ENCODE measurements around the gene RAET1E. TPM values are rescaled to one million over a fixed set of nuclear protein-coding genes. Genes with fewer than 3 reads are reported as not detected.

The RAET1E gene
- total and polyA plus RNA-seq, 2 experiments from 2014 or later = 8.1 to 10.4 TPM

- WGBS, 2 experiments (ENCODE audit: low coverage in 1 of 2, low lambda C conversion rate in 2 of 2, missing lambda C conversion rate in 2 of 2) = 3 to 4% methylated on average over 1 of the region's 1 CpG
- H3K79me2 ChIP-seq (ENCODE audit: insufficient read depth) = no peaks in the 10 kb centered on the region
- in situ Hi-C loops (cut with MboI) = no loop called here
- peak; percentile 85 for DNase-seq
- no peaks in the 10 kb centered on the region for H4K20me1 ChIP-seq (ENCODE audit: insufficient read depth)
- H3K4me1 ChIP-seq (ENCODE audit: insufficient read depth) = peaks cover 64% of the 10 kb centered on the region
- no peak overlapping the region for H2AFZ ChIP-seq
- no peaks in the 10 kb centered on the region for H3K27me3 ChIP-seq (replicated peaks; ENCODE audit: insufficient read depth)
- no peaks in the 10 kb centered on the region for H3K36me3 ChIP-seq (ENCODE audit: low read depth)
- no peak overlapping the region for H3K4me3 ChIP-seq
- H3K27ac ChIP-seq = peak overlapping the region; percentile 75
- no peaks in the 10 kb centered on the region for H3K9me2 ChIP-seq (ENCODE audit: insufficient read depth)
- peak overlapping the region; percentile 36 for H3K9ac ChIP-seq
- H3K4me2 ChIP-seq (ENCODE audit: unreplicated experiment) = peak overlapping the region; percentile 61
- TF ChIP-seq EZH2 (IDR thresholded peaks at IDR 0.05; ENCODE audit: insufficient read depth, poor library complexity, severe bottlenecking) (no peak), EZH2phosphoT487 (IDR thresholded peaks at IDR 0.05; ENCODE audit: insufficient read depth, low read depth) (no peak)
- H3F3A ChIP-seq (ENCODE audit: insufficient read depth) = peaks cover 46% of the 10 kb centered on the region
- H3K9me3 ChIP-seq (ENCODE audit: low read depth) = no peaks in the 10 kb centered on the region
These were observed 9.3 kb downstream of the RAET1E start for GRCh38 chr6:149888659-149889058.

GRCh38 chr6:149888093-149888492, 9.8 kb downstream of the RAET1E start:
- Histone ChIP-seq H3K79me2 (ENCODE audit: insufficient read depth) (no peaks in the 10 kb centered on the region), H3K4me3 (no peak overlapping the region), H3K36me3 (ENCODE audit: low read depth) (no peaks in the 10 kb centered on the region), H3K27me3 (replicated peaks; ENCODE audit: insufficient read depth) (no peaks in the 10 kb centered on the region), H4K20me1 (ENCODE audit: insufficient read depth) (no peaks in the 10 kb centered on the region), H2AFZ (no peak overlapping the region), H3K4me2 (ENCODE audit: unreplicated experiment) (peak overlapping the region; percentile 61), H3K9me3 (ENCODE audit: low read depth) (no peaks in the 10 kb centered on the region), H3K4me1 (ENCODE audit: insufficient read depth) (peaks cover 64% of the 10 kb centered on the region), H3K9me2 (ENCODE audit: insufficient read depth) (no peaks in the 10 kb centered on the region), H3K9ac (peak overlapping the region; percentile 48), H3F3A (ENCODE audit: insufficient read depth) (peaks cover 46% of the 10 kb centered on the region), H3K27ac (peak overlapping the region; percentile 75)
- in situ Hi-C loops (cut with MboI) = no loop called here
- no peak for DNase-seq
- TF ChIP-seq EZH2 (IDR thresholded peaks at IDR 0.05; ENCODE audit: insufficient read depth, poor library complexity, severe bottlenecking) (no peak), EZH2phosphoT487 (IDR thresholded peaks at IDR 0.05; ENCODE audit: insufficient read depth, low read depth) (no peak)
- WGBS, 2 experiments (ENCODE audit: low coverage in 1 of 2, low lambda C conversion rate in 2 of 2, missing lambda C conversion rate in 2 of 2) = 71 to 73% methylated on average over 9 of the region's 9 CpGs

GRCh38 chr6:149887343-149887742, 10.6 kb downstream of the RAET1E start:
- H3K9me3 ChIP-seq (ENCODE audit: low read depth) = no peaks in the 10 kb centered on the region
- H2AFZ ChIP-seq = no peak overlapping the region
- H3K9me2 ChIP-seq (ENCODE audit: insufficient read depth) = no peaks in the 10 kb centered on the region
- peak overlapping the region; percentile 75 for H3K27ac ChIP-seq
- TF ChIP-seq EZH2phosphoT487 (IDR thresholded peaks at IDR 0.05; ENCODE audit: insufficient read depth, low read depth) = no peak
- no peak for TF ChIP-seq EZH2 (IDR thresholded peaks at IDR 0.05; ENCODE audit: insufficient read depth, poor library complexity, severe bottlenecking)
- WGBS, 2 experiments (ENCODE audit: low coverage in 1 of 2, low lambda C conversion rate in 2 of 2, missing lambda C conversion rate in 2 of 2) = 1% methylated on average over 3 of the region's 3 CpGs
- H3K4me2 ChIP-seq (ENCODE audit: unreplicated experiment) = peak overlapping the region; percentile 61
- peaks cover 64% of the 10 kb centered on the region for H3K4me1 ChIP-seq (ENCODE audit: insufficient read depth)
- H3K4me3 ChIP-seq = no peak overlapping the region
- no peaks in the 10 kb centered on the region for H3K79me2 ChIP-seq (ENCODE audit: insufficient read depth)
- H3K27me3 ChIP-seq (replicated peaks; ENCODE audit: insufficient read depth) = no peaks in the 10 kb centered on the region
- in situ Hi-C loops (cut with MboI) = no loop called here
- no peaks in the 10 kb centered on the region for H3K36me3 ChIP-seq (ENCODE audit: low read depth)
- H4K20me1 ChIP-seq (ENCODE audit: insufficient read depth) = no peaks in the 10 kb centered on the region
- peaks cover 46% of the 10 kb centered on the region for H3F3A ChIP-seq (ENCODE audit: insufficient read depth)
- peak overlapping the region; percentile 48 for H3K9ac ChIP-seq
- peak; percentile 93 for DNase-seq

- no peaks in the 10 kb centered on the region for H4K20me1 ChIP-seq (ENCODE audit: insufficient read depth)
- no peak overlapping the region for H3K4me3 ChIP-seq
- no peak overlapping the region for H3K27ac ChIP-seq
- H3K4me2 ChIP-seq (ENCODE audit: unreplicated experiment) = no peak overlapping the region
- H3K79me2 ChIP-seq (ENCODE audit: insufficient read depth) = no peaks in the 10 kb centered on the region
- no peaks in the 10 kb centered on the region for H3K27me3 ChIP-seq (replicated peaks; ENCODE audit: insufficient read depth)
- no peaks in the 10 kb centered on the region for H3K36me3 ChIP-seq (ENCODE audit: low read depth)
- TF ChIP-seq EZH2 (IDR thresholded peaks at IDR 0.05; ENCODE audit: insufficient read depth, poor library complexity, severe bottlenecking) = no peak
- H3K9ac ChIP-seq = no peak overlapping the region
- peaks cover 53% of the 10 kb centered on the region for H3K4me1 ChIP-seq (ENCODE audit: insufficient read depth)
- in situ Hi-C loops (cut with MboI) = no loop called here
- H3K9me2 ChIP-seq (ENCODE audit: insufficient read depth) = no peaks in the 10 kb centered on the region
- WGBS, 2 experiments (ENCODE audit: low coverage in 1 of 2, low lambda C conversion rate in 2 of 2, missing lambda C conversion rate in 2 of 2) = 60 to 66% methylated on average over 3 of the region's 3 CpGs
- no peaks in the 10 kb centered on the region for H3K9me3 ChIP-seq (ENCODE audit: low read depth)
- H3F3A ChIP-seq (ENCODE audit: insufficient read depth) = peaks cover 32% of the 10 kb centered on the region
- no peak overlapping the region for H2AFZ ChIP-seq
- DNase-seq = no peak
These were observed 12.0 kb downstream of the RAET1E start for GRCh38 chr6:149885888-149886287.

- in situ Hi-C loops (cut with MboI) = no loop called here
- H3K79me2 ChIP-seq (ENCODE audit: insufficient read depth) = no peaks in the 10 kb centered on the region
- peaks cover 42% of the 10 kb centered on the region for H3K4me1 ChIP-seq (ENCODE audit: insufficient read depth)
- no peaks in the 10 kb centered on the region for H3K9me2 ChIP-seq (ENCODE audit: insufficient read depth)
- H3K27ac ChIP-seq = no peak overlapping the region
- H3K36me3 ChIP-seq (ENCODE audit: low read depth) = no peaks in the 10 kb centered on the region
- DNase-seq = no peak
- H3K9me3 ChIP-seq (ENCODE audit: low read depth) = no peaks in the 10 kb centered on the region
- TF ChIP-seq EZH2 (IDR thresholded peaks at IDR 0.05; ENCODE audit: insufficient read depth, poor library complexity, severe bottlenecking) (no peak), EZH2phosphoT487 (IDR thresholded peaks at IDR 0.05; ENCODE audit: insufficient read depth, low read depth) (no peak)
- no peaks in the 10 kb centered on the region for H3K27me3 ChIP-seq (replicated peaks; ENCODE audit: insufficient read depth)
- no peak overlapping the region for H2AFZ ChIP-seq
- no peak overlapping the region for H3K4me2 ChIP-seq (ENCODE audit: unreplicated experiment)
- H3F3A ChIP-seq (ENCODE audit: insufficient read depth) = peaks cover 31% of the 10 kb centered on the region
- 64 to 66% methylated on average over 7 of the region's 7 CpGs for WGBS, 2 experiments (ENCODE audit: low coverage in 1 of 2, low lambda C conversion rate in 2 of 2, missing lambda C conversion rate in 2 of 2)
- H3K4me3 ChIP-seq = no peak overlapping the region
- no peaks in the 10 kb centered on the region for H4K20me1 ChIP-seq (ENCODE audit: insufficient read depth)
- H3K9ac ChIP-seq = no peak overlapping the region
These were observed 13.3 kb downstream of the RAET1E start for GRCh38 chr6:149884617-149885016.
